ENCODE data around the gene WDR86.

WDR86 gene

DNA sequence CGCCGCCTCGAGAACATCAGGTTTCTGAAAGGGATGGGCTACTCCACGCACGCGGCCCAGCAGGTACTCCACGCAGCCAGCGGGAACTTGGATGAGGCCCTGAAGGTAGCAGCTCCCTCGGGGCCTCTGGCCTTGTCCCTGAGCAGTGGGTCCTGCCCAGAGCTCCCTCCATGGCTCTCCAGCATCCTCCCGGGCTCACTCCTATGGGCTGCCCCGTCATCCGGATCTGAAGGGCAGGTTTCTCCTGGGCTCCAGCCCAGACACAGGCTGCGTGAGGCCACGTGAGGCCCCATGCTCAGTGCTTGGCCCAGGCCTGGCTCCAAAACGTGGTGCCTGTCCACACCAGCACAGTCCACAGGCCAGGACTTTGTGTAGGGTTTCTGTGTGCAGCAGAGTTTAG is 35.7 kb downstream of the WDR86 start:
- H3K9me3 Mint-ChIP-seq: no peaks in the 10 kb centered on the region
- no peak overlapping the region for H3K4me3 Mint-ChIP-seq
- intact Hi-C loops (cut with micrococcal nuclease): no loop called here
- no peaks in the 10 kb centered on the region for H3K4me1 Mint-ChIP-seq (ENCODE audit: low read depth)
- H3K27ac Mint-ChIP-seq: no peak overlapping the region
- H3K36me3 Mint-ChIP-seq (ENCODE audit: low read depth): peaks cover 100% of the 10 kb centered on the region
- H3K27me3 Mint-ChIP-seq: no peaks in the 10 kb centered on the region

DNA sequence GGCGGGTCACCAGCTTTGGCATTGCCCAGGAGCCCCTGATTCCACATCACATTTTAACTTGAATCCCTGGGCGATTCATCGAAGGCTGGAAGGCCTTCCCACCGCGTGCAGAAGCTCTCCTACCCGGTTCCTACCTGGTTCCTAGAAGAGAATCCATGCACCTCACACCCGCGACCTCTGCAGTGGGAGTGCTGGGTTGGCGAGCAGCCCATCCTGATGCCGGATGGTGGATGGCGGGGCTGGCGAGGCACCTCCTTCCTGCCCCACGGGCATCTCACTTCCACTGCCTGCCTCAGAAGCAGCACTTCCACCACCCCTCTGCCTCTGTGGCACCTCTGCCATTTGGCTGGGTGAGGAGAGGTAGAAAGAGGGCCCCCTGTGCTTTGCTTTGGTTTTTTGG is 36.2 kb downstream of the WDR86 start:
- Mint-ChIP-seq H3K4me3 (no peak overlapping the region), H3K36me3 (ENCODE audit: low read depth) (peaks cover 100% of the 10 kb centered on the region), H3K9me3 (no peaks in the 10 kb centered on the region), H3K4me1 (ENCODE audit: low read depth) (no peaks in the 10 kb centered on the region), H3K27me3 (no peaks in the 10 kb centered on the region), H3K27ac (no peak overlapping the region)
- intact Hi-C loops (cut with micrococcal nuclease): no loop called here

DNA sequence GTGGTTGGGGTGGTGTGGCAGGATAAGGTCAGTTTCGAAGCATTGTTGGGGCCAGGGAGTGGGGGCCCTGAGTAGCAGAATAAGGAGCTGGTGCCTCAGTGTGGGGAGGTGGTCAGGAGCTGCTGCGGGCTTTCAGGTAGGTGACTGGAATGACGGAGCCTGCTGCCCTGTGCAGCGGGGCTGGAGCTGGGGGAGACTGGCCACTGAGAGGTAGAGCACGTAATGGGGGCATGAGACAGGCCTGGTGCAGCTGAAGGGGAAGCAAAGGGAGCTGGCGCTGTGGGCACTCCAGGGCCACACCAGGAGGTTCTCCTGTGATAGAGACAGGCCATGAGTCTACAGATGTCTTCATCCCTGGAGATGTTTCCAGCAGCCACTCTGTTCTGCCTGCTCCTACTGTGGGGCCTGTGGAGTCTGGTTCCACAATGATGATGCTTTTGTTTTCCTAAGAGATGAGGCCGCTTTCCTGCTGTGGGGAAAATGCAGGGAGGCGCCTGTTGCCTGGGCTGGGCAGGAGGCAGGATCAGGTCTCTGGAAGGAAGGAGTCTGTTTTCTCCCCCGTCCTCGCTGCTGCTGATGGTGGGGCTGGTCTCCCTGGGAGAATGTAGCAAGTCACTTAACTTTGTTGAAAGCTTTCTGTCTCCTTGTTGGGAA is 37.1 kb downstream of the WDR86 start:
- H3K4me3 Mint-ChIP-seq: no peak overlapping the region

DNA sequence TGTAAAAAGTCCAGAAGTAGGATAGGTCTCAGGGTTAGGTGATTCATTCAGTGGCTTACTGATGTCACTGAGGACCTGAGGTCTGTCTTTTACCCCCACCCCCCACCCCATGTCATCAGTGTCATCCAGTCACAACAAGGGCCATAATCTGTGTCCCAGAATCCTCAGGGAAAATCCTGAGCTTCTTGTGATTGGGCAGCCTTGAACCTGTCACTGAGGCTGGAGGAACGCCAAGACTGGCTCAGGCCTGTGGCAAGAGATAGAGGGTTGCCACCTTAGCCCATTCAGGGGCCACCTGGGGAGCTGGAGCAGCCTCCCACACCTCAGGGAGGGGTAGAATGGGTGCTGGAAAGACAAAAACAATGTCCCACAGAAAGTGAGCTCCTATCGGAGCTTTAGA is 38.6 kb downstream of the WDR86 start:
- Mint-ChIP-seq H3K27ac (no peak overlapping the region), H3K4me1 (ENCODE audit: low read depth) (peaks cover 5% of the 10 kb centered on the region), H3K27me3 (no peaks in the 10 kb centered on the region), H3K4me3 (no peak overlapping the region), H3K9me3 (no peaks in the 10 kb centered on the region), H3K36me3 (ENCODE audit: low read depth) (peaks cover 91% of the 10 kb centered on the region)
- intact Hi-C loops (cut with micrococcal nuclease): no loop called here

More for the DNA sequence above, 37.1 kb downstream of the WDR86 start:
- Mint-ChIP-seq H3K27me3 (no peaks in the 10 kb centered on the region), H3K36me3 (ENCODE audit: low read depth) (peaks cover 99% of the 10 kb centered on the region), H3K4me1 (ENCODE audit: low read depth) (peaks cover 5% of the 10 kb centered on the region), H3K27ac (no peak overlapping the region), H3K9me3 (no peaks in the 10 kb centered on the region)
- intact Hi-C loops (cut with micrococcal nuclease): no loop called here

GRCh38 chr7:151368136-151368571 is 41.7 kb downstream of the WDR86 start:
- H3K4me3 Mint-ChIP-seq: no peak overlapping the region
- peaks cover 80% of the 10 kb centered on the region for H3K36me3 Mint-ChIP-seq (ENCODE audit: low read depth)
- intact Hi-C loops (cut with micrococcal nuclease): loop anchor here (1.0 kb wide), 1 partner anchor 80 kb away; no protein-coding TSS in a partner anchor
- H3K27ac Mint-ChIP-seq: no peak overlapping the region
- no peaks in the 10 kb centered on the region for H3K9me3 Mint-ChIP-seq
- no peaks in the 10 kb centered on the region for H3K27me3 Mint-ChIP-seq
- peaks cover 5% of the 10 kb centered on the region for H3K4me1 Mint-ChIP-seq (ENCODE audit: low read depth)

GRCh38 chr7:151367284-151367683 is 42.6 kb downstream of the WDR86 start:
- no peak overlapping the region for H3K27ac Mint-ChIP-seq
- no peak overlapping the region for H3K4me3 Mint-ChIP-seq
- intact Hi-C loops (cut with micrococcal nuclease): no loop called here
- H3K9me3 Mint-ChIP-seq: no peaks in the 10 kb centered on the region
- H3K27me3 Mint-ChIP-seq: no peaks in the 10 kb centered on the region
- peaks cover 80% of the 10 kb centered on the region for H3K36me3 Mint-ChIP-seq (ENCODE audit: low read depth)
- H3K4me1 Mint-ChIP-seq (ENCODE audit: low read depth): peaks cover 5% of the 10 kb centered on the region

GRCh38 chr7:151366880-151367222 is 43.0 kb downstream of the WDR86 start:
- H3K4me3 Mint-ChIP-seq: no peak overlapping the region
- H3K27ac Mint-ChIP-seq: no peak overlapping the region
- intact Hi-C loops (cut with micrococcal nuclease): no loop called here
- H3K4me1 Mint-ChIP-seq (ENCODE audit: low read depth): peaks cover 5% of the 10 kb centered on the region
- peaks cover 80% of the 10 kb centered on the region for H3K36me3 Mint-ChIP-seq (ENCODE audit: low read depth)
- H3K9me3 Mint-ChIP-seq: no peaks in the 10 kb centered on the region
- H3K27me3 Mint-ChIP-seq: no peaks in the 10 kb centered on the region

DNA sequence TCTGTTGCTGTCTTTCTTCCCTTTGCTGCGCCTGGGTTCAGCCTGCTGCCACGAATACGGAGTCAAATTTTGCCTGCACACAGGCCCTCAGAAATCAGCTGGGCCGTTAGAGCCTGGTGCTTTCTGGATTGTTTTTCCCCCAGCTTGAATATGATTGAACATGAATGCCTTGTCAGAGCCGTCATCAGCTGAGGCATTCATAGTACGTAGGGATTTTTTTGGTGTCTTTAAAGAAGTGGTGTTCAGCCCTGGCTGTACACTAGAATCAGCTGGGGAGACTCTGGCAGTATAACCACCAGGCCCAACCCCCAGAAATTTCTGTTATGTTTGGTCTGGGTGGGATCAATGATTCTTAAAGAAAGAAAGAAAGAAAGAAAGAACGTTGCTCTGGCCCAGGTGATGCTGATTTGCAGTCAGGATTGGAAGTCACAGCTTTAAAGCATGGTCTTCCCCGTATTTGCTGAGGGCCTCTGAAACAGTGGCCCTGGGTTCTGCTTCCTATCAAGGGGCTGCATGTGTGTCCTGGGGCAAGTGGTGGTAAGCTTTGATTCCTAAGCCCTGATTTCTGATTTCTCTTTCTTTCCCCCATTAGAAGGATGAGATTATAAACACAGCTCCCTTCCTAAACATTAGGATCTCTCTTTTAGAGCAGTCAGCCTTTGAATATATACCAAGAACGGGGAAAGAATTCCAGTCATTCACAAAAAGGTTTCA is 43.5 kb downstream of the WDR86 start:
- Mint-ChIP-seq H3K4me3 (no peak overlapping the region), H3K9me3 (no peaks in the 10 kb centered on the region), H3K27me3 (no peaks in the 10 kb centered on the region), H3K4me1 (ENCODE audit: low read depth) (peaks cover 5% of the 10 kb centered on the region), H3K36me3 (ENCODE audit: low read depth) (peaks cover 80% of the 10 kb centered on the region), H3K27ac (no peak overlapping the region)
- intact Hi-C loops (cut with micrococcal nuclease): no loop called here

GRCh38 chr7:151363182-151363581 is 46.7 kb downstream of the WDR86 start:
- no peak overlapping the region for H3K27ac Mint-ChIP-seq
- intact Hi-C loops (cut with micrococcal nuclease): no loop called here
- peaks cover 76% of the 10 kb centered on the region for H3K36me3 Mint-ChIP-seq (ENCODE audit: low read depth)
- no peak overlapping the region for H3K4me3 Mint-ChIP-seq
- H3K9me3 Mint-ChIP-seq: no peaks in the 10 kb centered on the region
- H3K27me3 Mint-ChIP-seq: no peaks in the 10 kb centered on the region
- peaks cover 3% of the 10 kb centered on the region for H3K4me1 Mint-ChIP-seq (ENCODE audit: low read depth)

DNA sequence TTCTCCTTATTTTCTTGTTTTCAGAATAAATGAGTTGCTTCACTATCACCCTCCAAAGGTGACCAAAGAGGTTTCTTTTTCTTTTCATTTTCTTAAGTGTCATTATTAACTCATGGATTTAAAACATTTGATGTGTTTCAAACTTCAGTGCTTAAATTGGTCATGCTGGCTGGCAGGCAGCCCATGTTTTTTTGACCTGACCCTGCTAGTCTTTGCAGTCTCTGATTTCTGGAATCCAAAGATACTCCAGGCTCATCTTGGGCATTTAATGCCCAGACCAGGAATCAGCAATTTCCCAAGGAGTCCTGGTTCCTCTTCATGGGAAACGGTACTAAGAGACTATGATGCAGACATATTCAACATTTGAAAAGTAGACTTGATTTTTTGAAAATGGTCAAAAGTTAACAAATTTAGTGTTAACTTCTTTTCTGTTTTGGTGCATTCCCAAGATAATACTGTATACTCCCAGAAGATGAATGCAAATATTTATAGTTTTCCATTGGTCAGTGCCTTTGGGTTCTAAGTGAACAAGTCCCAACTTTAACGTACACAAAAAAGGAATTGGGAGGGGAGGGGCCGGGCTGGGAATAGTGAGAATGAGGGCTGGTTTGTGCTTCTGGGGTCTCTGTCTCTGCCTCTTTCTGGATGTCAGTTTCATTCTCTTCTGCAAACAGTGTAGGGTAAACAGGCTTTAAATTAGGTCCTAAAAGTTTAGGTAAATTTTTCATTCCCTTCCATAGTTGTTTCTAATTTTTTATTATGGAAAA is 48.5 kb downstream of the WDR86 start:
- Mint-ChIP-seq H3K27ac (no peak overlapping the region), H3K9me3 (no peaks in the 10 kb centered on the region), H3K4me3 (no peak overlapping the region), H3K4me1 (ENCODE audit: low read depth) (no peaks in the 10 kb centered on the region), H3K36me3 (ENCODE audit: low read depth) (peaks cover 85% of the 10 kb centered on the region), H3K27me3 (no peaks in the 10 kb centered on the region)
- intact Hi-C loops (cut with micrococcal nuclease): no loop called here

GRCh38 chr7:151352512-151352911 is 57.3 kb downstream of the WDR86 start:
- Mint-ChIP-seq H3K9me3 (no peaks in the 10 kb centered on the region), H3K4me3 (no peak overlapping the region), H3K27ac (peak overlapping the region; percentile 82), H3K4me1 (ENCODE audit: low read depth) (peaks cover 26% of the 10 kb centered on the region), H3K27me3 (no peaks in the 10 kb centered on the region), H3K36me3 (ENCODE audit: low read depth) (peaks cover 89% of the 10 kb centered on the region)
- intact Hi-C loops (cut with micrococcal nuclease): loop anchor here (5.0 kb wide), 1 partner anchor 125 kb away; the partner anchor contains the start of gene ABCF2

- intact Hi-C loops (cut with micrococcal nuclease): loop anchor here (5.0 kb wide), 1 partner anchor 125 kb away; the partner anchor contains the start of gene ABCF2
- H3K36me3 Mint-ChIP-seq (ENCODE audit: low read depth): peaks cover 87% of the 10 kb centered on the region
- H3K9me3 Mint-ChIP-seq: no peaks in the 10 kb centered on the region
- H3K27me3 Mint-ChIP-seq: no peaks in the 10 kb centered on the region
- H3K27ac Mint-ChIP-seq: peak overlapping the region; percentile 82
- H3K4me1 Mint-ChIP-seq (ENCODE audit: low read depth): peaks cover 26% of the 10 kb centered on the region
- H3K4me3 Mint-ChIP-seq: peak overlapping the region; percentile 51
Observed at GRCh38 chr7:151351967-151352366, 57.9 kb downstream of the WDR86 start.

DNA sequence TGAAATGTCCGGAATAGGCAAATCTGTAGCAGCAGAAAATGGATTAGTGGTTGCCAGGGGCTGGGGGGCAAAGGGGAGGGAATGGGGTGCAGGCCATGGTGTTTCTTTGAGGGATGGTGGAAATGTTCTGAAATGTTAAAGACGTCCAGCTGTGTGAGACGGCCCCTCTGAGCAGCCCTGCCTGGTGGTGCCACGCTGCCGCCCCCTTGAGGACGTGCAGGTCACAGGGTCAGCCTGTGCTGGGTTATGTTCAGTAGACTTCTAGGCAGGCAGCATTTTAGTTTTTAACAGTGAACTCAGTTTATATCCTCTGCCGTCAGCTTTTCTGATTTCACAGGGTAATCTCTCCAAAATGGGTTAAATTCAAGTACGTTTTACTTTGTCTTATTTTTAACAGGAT is 58.8 kb downstream of the WDR86 start:
- Mint-ChIP-seq H3K27me3 (no peaks in the 10 kb centered on the region), H3K9me3 (no peaks in the 10 kb centered on the region), H3K27ac (peak overlapping the region; percentile 82), H3K36me3 (ENCODE audit: low read depth) (peaks cover 87% of the 10 kb centered on the region), H3K4me3 (no peak overlapping the region), H3K4me1 (ENCODE audit: low read depth) (peaks cover 26% of the 10 kb centered on the region)
- intact Hi-C loops (cut with micrococcal nuclease): loop anchor here (5.0 kb wide), 1 partner anchor 124 kb away; the partner anchor contains the start of gene ABCF2

- Mint-ChIP-seq H3K4me3 (peak overlapping the region; percentile 68), H3K4me1 (ENCODE audit: low read depth) (peaks cover 26% of the 10 kb centered on the region), H3K36me3 (ENCODE audit: low read depth) (peaks cover 87% of the 10 kb centered on the region), H3K27ac (peak overlapping the region; percentile 71), H3K9me3 (no peaks in the 10 kb centered on the region), H3K27me3 (no peaks in the 10 kb centered on the region)
- intact Hi-C loops (cut with micrococcal nuclease): no loop called here
Observed at GRCh38 chr7:151349507-151349853, 60.4 kb downstream of the WDR86 start.

All from dendritic cell treated with granulocyte-macrophage colony-stimulating factor and Interleukin-4, amounts not matched to agents 40 ng/mL and 50 ng/mL, for 4 days (primary cell).